Right hindlimb (tissue), 1 donor: ENCODE data around the gene KBTBD3.
"Not testable (repeated sequence)": the region's sequence is repeated elsewhere in the genome, so short reads cannot be mapped to it uniquely, and the experiment has no call there.

Source experiments
- DNase-seq: peaks from one replicate; pipeline ENCODE4 v3.0.0-alpha.2; 2018

Gene KBTBD3

GRCh38 chr11:106061954-106062949, 14.9 kb downstream of the KBTBD3 start:
- DNase-seq = no peak

- no peak for DNase-seq
These were observed 15.8 kb downstream of the KBTBD3 start for GRCh38 chr11:106061249-106061784.

GRCh38 chr11:106059617-106060016, 17.5 kb downstream of the KBTBD3 start:
- DNase-seq = no peak

- not testable (repeated sequence) for DNase-seq
These were observed 18.8 kb downstream of the KBTBD3 start for GRCh38 chr11:106058377-106058776.

GRCh38 chr11:106051103-106051502, 26.0 kb downstream of the KBTBD3 start:
- DNase-seq = no peak

- DNase-seq = no peak
These were observed 27.2 kb downstream of the KBTBD3 start for GRCh38 chr11:106049727-106050476.

- no peak for DNase-seq
These were observed 29.5 kb downstream of the KBTBD3 start for GRCh38 chr11:106047631-106048030.

- DNase-seq = no peak
These were observed 33.6 kb downstream of the KBTBD3 start for GRCh38 chr11:106043540-106043939.

GRCh38 chr11:106032861-106033260, 44.3 kb downstream of the KBTBD3 start:
- DNase-seq = no peak

GRCh38 chr11:106031936-106032335, 45.2 kb downstream of the KBTBD3 start:
- DNase-seq = no peak

GRCh38 chr11:106031202-106031810, 45.8 kb downstream of the KBTBD3 start:
- DNase-seq = no peak

- DNase-seq = no peak
These were observed 46.5 kb downstream of the KBTBD3 start for GRCh38 chr11:106030609-106031008.

- no peak for DNase-seq
These were observed 54.3 kb downstream of the KBTBD3 start for GRCh38 chr11:106022795-106023275.

- peak; percentile 99 for DNase-seq
These were observed 55.0 kb downstream of the KBTBD3 start, which contains the start of gene MSANTD4 for GRCh38 chr11:106021967-106022794. MSANTD4 (minus strand) TSS chr11:106022240; CDS start chr11:106010917, 11,323 bp downstream.

GRCh38 chr11:106021181-106021966, 55.8 kb downstream of the KBTBD3 start:
- DNase-seq = no peak

GRCh38 chr11:106017093-106017492, 60.1 kb downstream of the KBTBD3 start:
- no peak for DNase-seq

GRCh38 chr11:106015066-106015465, 62.1 kb downstream of the KBTBD3 start:
- DNase-seq = no peak

- no peak for DNase-seq
These were observed 62.5 kb downstream of the KBTBD3 start for GRCh38 chr11:106014620-106015019.

- DNase-seq = no peak
These were observed 63.1 kb downstream of the KBTBD3 start for GRCh38 chr11:106014035-106014434.

GRCh38 chr11:106012744-106013143, 64.4 kb downstream of the KBTBD3 start:
- no peak for DNase-seq

- no peak for DNase-seq
These were observed 65.7 kb downstream of the KBTBD3 start for GRCh38 chr11:106011481-106011880.
